CD4-positive, alpha-beta T cell treated with Interleukin-4 for 4 hours (primary cell): ENCODE data around the gene ASCC1.

Source experiments
- DNase-seq: peaks from one replicate; pipeline ENCODE4 v3.0.0-alpha.2; 2020

The ASCC1 gene

GRCh38 chr10:72096115-72097000 is 119.7 kb downstream of the ASCC1 start:
- DNase-seq, result no peak

GRCh38 chr10:72095195-72095594 is 120.9 kb downstream of the ASCC1 start:
- DNase-seq, result no peak

DNA sequence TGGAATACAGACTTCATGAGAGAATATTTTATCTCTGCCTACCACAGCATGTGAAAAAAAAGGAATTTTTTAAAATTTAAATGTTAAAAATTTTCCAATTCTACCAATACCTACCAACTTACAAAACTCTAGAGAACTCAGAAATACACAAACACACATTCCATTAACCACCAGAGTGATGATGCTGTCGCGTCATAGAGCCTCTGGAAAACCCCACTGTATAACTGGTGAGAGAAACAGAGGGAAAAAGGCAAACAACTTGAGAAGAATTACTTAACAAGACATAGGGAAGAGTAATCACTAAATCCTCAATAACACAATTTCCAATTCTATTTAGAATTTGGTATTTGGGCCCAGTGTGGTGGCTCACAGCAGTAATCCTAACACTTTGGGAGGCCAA is 121.5 kb downstream of the ASCC1 start:
- no peak for DNase-seq

GRCh38 chr10:72093450-72093849 is 122.6 kb downstream of the ASCC1 start:
- DNase-seq, result no peak

- DNase-seq, result no peak
These were observed 123.1 kb downstream of the ASCC1 start for GRCh38 chr10:72092987-72093386.

DNA sequence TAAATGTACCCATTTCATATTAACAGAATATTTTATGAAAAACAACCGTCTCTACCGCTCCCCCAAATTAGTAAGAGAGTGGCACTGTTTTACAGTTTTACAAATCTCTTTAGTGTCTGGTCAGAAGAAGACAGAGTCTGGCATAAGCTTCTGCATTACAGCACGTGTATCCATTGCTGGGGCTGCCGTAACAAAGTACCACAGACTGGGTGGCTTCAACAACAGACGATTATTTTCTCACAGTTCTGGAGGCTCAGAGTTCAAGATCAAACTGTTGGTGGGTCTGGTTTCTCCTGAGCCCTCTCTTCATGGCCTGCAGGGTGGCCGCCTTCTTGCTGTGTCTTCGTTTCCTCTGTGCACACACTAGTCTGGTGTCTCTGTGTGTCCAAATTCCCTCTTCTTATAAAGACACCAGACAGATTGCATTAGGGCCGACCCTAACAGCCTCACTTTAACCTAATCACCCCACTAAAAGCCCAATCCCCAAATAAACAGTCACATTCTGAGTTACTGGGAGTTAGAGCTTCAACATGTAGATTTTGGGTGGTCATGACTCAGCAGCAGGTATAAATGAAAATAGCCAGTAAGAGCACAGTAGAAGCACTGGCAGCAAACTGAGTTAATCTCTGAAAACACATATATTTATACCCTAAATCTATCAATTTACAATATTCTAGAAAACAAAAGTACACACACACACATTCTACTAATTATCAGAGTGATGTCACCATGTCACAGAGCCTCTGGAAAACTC is 123.7 kb downstream of the ASCC1 start:
- DNase-seq, result no peak

DNA sequence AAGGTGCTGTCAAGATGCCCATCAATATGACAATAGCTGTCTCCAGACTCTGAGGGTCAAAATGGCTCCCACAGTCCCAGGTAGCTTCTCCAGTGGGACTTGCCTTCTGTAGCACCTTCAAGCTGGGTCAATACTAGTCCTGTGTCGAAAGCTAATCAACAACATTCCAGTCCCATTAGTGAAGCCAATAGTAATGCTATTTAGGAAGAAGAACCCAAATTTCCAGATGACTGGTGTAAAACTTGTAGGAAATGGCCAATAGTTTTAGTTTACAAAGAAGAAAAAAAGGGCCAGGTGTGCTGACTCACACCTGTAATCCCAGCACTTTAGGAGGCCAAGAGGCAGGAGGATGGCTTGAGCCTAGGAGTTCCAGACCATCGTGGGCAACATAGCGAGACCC is 125.8 kb downstream of the ASCC1 start:
- no peak for DNase-seq

GRCh38 chr10:72089618-72090017 is 126.5 kb downstream of the ASCC1 start:
- DNase-seq, result peak; percentile 38

- peak; percentile 39 for DNase-seq
These were observed 127.0 kb downstream of the ASCC1 start for GRCh38 chr10:72088889-72089575.

GRCh38 chr10:72087969-72088888 is 127.8 kb downstream of the ASCC1 start, which contains the start of gene SPOCK2:
TSS of gene SPOCK2 (minus strand) at chr10:72088551. CDS start at chr10:72088328, 223 bp downstream.
- DNase-seq, result peak; percentile 82

DNA sequence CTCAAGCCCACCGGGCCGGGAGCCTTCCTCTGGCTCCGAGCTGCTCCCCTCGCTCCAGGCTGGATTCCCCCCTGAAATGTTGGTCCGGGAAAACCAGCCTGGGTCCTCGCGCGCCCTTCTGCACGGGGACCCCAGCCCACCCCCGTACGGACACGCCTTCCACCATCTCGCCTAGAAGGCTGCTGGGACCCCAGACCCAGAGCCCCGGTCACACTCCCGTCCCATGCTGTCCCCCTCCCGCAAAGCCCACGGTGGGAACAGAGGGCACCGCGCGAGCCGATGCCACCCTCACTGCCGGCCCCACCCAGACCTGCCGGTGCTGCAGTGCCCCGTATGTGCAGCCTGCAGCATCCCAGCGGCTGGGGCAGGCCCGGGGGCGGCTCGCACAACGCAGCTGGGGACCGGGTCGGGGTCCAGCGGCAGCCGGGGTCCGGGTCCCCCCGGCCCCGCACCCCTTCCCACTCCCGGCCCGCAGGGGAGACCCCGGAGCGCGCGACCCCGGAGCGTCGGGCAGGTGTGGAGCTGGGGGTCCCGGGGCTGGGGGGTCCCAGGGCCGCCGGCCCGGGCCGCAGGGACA is 128.6 kb downstream of the ASCC1 start:
- peak; percentile 36 for DNase-seq

- DNase-seq, result peak; percentile 78
These were observed 129.3 kb downstream of the ASCC1 start for GRCh38 chr10:72086466-72087391.

- no peak for DNase-seq
These were observed 130.1 kb downstream of the ASCC1 start for GRCh38 chr10:72085864-72086465.

GRCh38 chr10:72085166-72085565 is 130.9 kb downstream of the ASCC1 start:
- no peak for DNase-seq

DNA sequence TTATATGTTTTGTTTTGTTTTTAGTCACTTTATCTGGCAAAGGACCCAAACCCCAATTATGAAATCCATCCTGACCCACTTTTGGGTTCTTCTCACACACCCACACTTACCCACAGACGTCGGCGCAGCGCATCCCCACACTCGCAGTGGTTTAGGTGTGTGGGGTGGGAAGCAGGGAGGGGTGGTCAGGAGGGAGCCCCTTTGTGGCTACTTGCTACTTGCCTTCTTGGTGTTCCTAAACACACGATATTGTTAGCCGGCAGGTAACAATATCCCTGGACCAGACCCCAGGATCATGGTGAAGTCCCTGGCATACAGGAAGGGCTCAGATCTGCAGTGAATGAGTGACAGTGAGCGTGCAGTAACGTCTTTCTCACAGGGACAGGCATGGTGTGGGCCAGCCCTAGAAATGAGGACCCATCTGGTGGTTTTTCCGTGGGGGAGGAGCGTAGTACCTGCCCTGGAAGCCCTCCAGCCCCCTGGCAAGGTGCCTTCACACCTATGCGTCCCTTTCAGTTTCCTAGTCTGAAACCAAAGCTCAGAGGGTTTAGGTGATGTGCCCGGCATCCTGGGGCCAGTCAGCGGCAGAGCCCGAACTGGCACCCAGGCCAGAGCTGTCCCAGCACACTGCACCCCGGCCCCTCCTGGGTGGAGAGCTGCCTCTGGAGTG is 132.2 kb downstream of the ASCC1 start:
- peak; percentile 76 for DNase-seq

DNA sequence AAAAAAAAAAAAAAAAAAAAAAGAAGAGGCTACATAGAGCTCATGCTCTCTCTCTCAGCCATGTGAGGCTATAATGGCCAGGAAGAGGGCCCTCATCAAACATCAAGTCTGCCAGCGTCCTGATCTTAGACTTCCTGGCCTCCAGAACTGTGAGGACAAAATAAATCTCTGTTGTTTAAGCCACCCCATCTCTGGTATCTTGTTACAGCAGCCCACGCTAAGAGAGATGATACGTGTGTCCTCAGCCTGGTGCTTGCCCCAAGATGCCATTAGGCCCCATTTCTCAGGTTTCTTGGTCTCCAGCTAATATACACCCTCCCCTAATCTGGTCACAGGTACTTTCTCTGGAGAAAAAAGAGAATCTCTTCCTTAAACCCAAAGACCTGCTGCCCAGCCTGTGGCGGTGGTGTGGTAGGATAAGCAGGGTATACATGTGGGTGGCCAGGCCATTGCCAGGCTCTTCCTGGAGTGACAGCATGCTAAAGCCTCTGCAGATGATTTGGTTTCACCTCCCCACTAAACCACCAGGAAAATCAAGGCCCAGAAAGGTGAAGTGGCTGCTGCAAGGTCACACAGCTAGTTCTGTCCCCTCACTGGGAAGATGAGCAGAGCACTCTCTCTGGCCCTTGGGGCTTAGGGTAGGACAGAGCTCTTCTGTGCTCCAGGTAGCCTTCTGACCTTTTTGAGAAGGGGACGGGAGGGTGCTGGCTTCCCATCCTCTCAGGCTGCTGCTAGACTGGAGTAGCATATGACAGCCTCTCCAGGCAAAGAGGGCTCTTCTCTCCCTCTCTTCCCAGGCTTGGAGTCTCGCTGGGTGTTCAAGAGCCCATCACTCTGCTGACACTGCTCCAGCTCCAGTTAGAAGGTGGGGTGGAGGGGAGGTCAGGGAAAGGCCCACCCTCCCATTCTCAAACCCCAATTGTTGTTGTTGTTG is 133.0 kb downstream of the ASCC1 start:
- no peak for DNase-seq

- no peak for DNase-seq
These were observed 134.1 kb downstream of the ASCC1 start for GRCh38 chr10:72081772-72082590.

GRCh38 chr10:72081210-72081609 is 134.9 kb downstream of the ASCC1 start:
- no peak for DNase-seq
